A549 (cell line): ENCODE results near the gene VWA5B1.

ENCODE experiments used
- BHLHE40 ChIP-seq: IDR thresholded peaks from 2 replicates; pipeline ENCODE4 v1.6.1; 2012; ENCODE audit warnings: low read depth, low read length, inconsistent platforms
- CTCF ChIP-seq: fragments of >200 bp; sonication (Bioruptor Twin); formaldehyde crosslinking; IDR thresholded peaks from 3 replicates; pipeline ENCODE4 v1.5.1; 2016
- ELK1 ChIP-seq: fragments of 150-350 bp; IDR thresholded peaks from 2 replicates; pipeline ENCODE4 v1.6.1; 2014; ENCODE audit warnings: low read depth, mild to moderate bottlenecking, low read length
- HMGXB4 ChIP-seq: fragments of 250-450 bp; sonication (Bioruptor Pico); IDR thresholded peaks from 2 replicates; pipeline ENCODE4 v1.5.0; 2021; ENCODE audit warnings: mild to moderate bottlenecking, moderate library complexity, borderline replicate concordance

- TF ChIP-seq BHLHE40 (no peak), CTCF (no peak), HMGXB4 (CRISPR knock-in tag) (no peak), ELK1 (no peak)
Observed at GRCh38 chr1:20345419-20345818, 54.7 kb downstream of the VWA5B1 start.
